ENCODE measurements around the gene FOXJ3. TPM values are rescaled to one million over a fixed set of nuclear protein-coding genes. Genes with fewer than 3 reads are reported as not detected.

The FOXJ3 gene
- total RNA-seq, 1 donor from 2014 or later, result 49.4 TPM

GRCh38 chr1:42333662-42334239 lies 1.3 kb downstream of the FOXJ3 start:
- Mint-ChIP-seq H3K4me1 (ENCODE audit: unreplicated experiment) (peaks cover 38% of the 10 kb centered on the region), H3K36me3 (no peaks in the 10 kb centered on the region), H3K27me3 (no peaks in the 10 kb centered on the region), H3K4me3 (peak overlapping the region; percentile 94), H3K9me3 (no peaks in the 10 kb centered on the region), H3K27ac (peak overlapping the region; percentile 95)
- TF ChIP-seq, protein P1, sequence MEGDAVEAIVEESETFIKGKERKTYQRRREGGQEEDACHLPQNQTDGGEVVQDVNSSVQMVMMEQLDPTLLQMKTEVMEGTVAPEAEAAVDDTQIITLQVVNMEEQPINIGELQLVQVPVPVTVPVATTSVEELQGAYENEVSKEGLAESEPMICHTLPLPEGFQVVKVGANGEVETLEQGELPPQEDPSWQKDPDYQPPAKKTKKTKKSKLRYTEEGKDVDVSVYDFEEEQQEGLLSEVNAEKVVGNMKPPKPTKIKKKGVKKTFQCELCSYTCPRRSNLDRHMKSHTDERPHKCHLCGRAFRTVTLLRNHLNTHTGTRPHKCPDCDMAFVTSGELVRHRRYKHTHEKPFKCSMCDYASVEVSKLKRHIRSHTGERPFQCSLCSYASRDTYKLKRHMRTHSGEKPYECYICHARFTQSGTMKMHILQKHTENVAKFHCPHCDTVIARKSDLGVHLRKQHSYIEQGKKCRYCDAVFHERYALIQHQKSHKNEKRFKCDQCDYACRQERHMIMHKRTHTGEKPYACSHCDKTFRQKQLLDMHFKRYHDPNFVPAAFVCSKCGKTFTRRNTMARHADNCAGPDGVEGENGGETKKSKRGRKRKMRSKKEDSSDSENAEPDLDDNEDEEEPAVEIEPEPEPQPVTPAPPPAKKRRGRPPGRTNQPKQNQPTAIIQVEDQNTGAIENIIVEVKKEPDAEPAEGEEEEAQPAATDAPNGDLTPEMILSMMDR (conservative IDR thresholded peaks at IDR 0.05), result no peak
- DNase-seq (ENCODE audit: extremely low spot score, unreplicated experiment), result no peak

DNA sequence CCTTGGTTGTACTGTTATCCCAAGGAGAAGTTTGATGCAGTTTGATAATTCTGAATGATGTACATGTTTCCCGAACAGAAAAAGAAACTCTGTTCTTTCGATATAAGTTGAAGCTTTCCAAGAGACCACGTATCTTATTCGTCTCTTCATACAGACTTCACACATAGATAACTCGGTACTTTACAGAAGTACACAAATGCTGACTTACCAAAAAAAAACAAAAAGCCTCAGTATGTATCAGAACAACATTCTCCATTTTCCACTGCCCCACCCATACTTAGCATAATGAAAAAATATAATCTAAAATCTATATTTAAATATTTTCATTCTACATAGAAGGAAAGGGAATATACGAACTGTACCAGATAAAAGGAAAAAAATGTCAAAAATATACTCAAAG lies 2.2 kb downstream of the FOXJ3 start:
- H3K9me3 Mint-ChIP-seq, result no peaks in the 10 kb centered on the region
- DNase-seq (ENCODE audit: extremely low spot score, unreplicated experiment), result no peak
- no peak overlapping the region for H3K27ac Mint-ChIP-seq
- TF ChIP-seq, protein P1 (conservative IDR thresholded peaks at IDR 0.05), result no peak
- H3K27me3 Mint-ChIP-seq, result no peaks in the 10 kb centered on the region
- no peaks in the 10 kb centered on the region for H3K36me3 Mint-ChIP-seq
- peak overlapping the region; percentile 94 for H3K4me3 Mint-ChIP-seq
- peaks cover 38% of the 10 kb centered on the region for H3K4me1 Mint-ChIP-seq (ENCODE audit: unreplicated experiment)

DNA sequence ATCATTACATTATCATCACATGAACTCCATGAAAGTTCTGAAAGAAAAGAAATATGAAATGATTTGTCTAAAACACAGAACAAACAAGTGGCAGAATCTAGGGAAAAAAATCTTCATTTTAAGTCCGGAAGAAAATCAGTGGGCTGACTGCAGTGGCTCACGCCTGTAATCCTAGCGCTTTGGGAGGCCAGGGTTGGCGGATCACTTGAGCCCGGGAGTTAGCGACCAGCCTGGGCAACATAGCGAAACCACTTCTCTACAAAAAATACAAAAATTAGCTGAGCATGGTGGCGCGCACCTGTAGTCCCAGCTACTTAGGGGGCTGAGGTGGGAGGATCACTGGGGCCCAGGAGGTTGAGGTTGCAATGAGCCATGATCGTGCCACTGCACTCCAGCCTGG lies 4.8 kb downstream of the FOXJ3 start:
- Mint-ChIP-seq H3K27ac (no peak overlapping the region), H3K4me1 (ENCODE audit: unreplicated experiment) (peaks cover 25% of the 10 kb centered on the region), H3K36me3 (no peaks in the 10 kb centered on the region), H3K27me3 (no peaks in the 10 kb centered on the region), H3K4me3 (no peak overlapping the region), H3K9me3 (no peaks in the 10 kb centered on the region)
- no peak for DNase-seq (ENCODE audit: extremely low spot score, unreplicated experiment)
- TF ChIP-seq, protein P1 (conservative IDR thresholded peaks at IDR 0.05), result no peak

DNA sequence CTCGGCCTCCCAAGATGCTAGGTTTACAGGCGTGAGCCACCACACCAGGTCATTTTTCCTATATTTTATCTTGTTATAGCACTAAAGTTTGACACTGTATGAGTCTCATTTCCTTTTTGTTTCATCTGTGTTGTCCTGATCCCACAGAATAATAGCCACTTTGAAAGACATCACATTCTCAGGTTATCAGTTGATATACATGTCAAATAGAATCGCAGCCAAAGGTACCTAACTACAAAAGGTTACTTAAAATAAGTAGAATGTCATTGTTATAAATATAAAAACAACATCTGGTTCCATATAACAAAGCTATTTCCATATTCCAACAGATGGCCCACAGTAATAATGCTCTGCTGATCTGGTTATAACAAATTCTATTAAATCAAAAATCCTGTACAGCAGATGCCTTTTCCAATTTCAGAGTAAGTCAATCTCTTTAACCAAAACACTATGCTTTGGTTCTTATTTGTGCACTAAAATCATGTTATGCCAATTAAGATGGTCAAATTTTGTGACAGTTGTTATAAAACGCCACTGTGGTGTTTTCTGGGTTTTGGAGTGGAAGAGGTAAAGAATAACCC lies 6.0 kb downstream of the FOXJ3 start:
- peaks cover 25% of the 10 kb centered on the region for H3K4me1 Mint-ChIP-seq (ENCODE audit: unreplicated experiment)
- TF ChIP-seq, protein P1 (conservative IDR thresholded peaks at IDR 0.05), result no peak
- H3K27ac Mint-ChIP-seq, result no peak overlapping the region

DNA sequence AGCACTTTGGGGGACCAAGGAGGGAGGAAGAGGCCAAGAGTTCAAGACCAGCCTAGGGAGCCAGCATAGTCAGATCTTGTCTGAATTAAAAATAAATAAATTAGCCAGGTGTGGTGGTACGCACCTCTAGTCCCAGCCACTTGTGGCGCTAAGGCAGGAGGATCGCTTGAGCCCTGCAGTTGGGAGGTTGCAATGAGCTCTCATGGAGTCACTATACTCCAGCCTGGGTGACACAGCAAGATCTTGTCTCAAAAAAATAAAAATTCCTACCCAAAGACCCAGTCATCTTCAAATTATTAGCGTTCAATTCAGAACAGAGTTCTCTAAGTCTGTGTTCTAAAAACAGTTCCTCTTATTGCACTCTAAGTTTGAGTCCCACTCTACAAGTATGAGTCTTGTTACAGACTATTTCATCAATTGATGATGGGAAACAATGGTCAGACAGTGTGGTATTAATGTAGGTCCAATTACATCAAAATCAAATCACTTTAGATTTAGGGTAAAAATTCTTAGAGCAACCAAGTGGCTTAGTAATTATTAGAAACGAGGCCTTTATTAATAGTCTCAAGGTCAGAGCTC lies 6.9 kb downstream of the FOXJ3 start:
- DNase-seq (ENCODE audit: extremely low spot score, unreplicated experiment), result no peak
- Mint-ChIP-seq H3K27ac (no peak overlapping the region), H3K27me3 (no peaks in the 10 kb centered on the region), H3K4me3 (no peak overlapping the region), H3K4me1 (ENCODE audit: unreplicated experiment) (peaks cover 17% of the 10 kb centered on the region), H3K9me3 (no peaks in the 10 kb centered on the region), H3K36me3 (no peaks in the 10 kb centered on the region)
- TF ChIP-seq, protein P1 (conservative IDR thresholded peaks at IDR 0.05), result no peak

More for the DNA sequence above, 6.0 kb downstream of the FOXJ3 start:
- H3K36me3 Mint-ChIP-seq, result no peaks in the 10 kb centered on the region
- no peaks in the 10 kb centered on the region for H3K9me3 Mint-ChIP-seq
- H3K4me3 Mint-ChIP-seq, result no peak overlapping the region
- DNase-seq (ENCODE audit: extremely low spot score, unreplicated experiment), result no peak
- no peaks in the 10 kb centered on the region for H3K27me3 Mint-ChIP-seq
